DOHH2 (cell line): ENCODE measurements around the gene TYR.
"Not testable (repeated sequence)": the region's sequence is repeated elsewhere in the genome, so short reads cannot be mapped to it uniquely, and the experiment has no call there.

Experiments
- H3F3A ChIP-seq: fragments of 200-600 bp; sonication (generic), shearing (Covaris generic); 2 replicates; pipeline ENCODE4 v1.6.0; 2016; ENCODE audit warnings: antibody characterized with exemption, mild to moderate bottlenecking; ENCODE audit not compliant: control insufficient read depth, insufficient read depth
- H3K27ac ChIP-seq: fragments of 200-600 bp; sonication (generic); 2 replicates; pipeline ENCODE4 v1.5.1; 2014; ENCODE audit warnings: low read depth, mild to moderate bottlenecking, low read length, moderate library complexity
- H3K27me3 ChIP-seq: fragments of 200-600 bp; sonication (generic); 2 replicates; pipeline ENCODE4 v1.6.1; 2014; ENCODE audit warnings: mild to moderate bottlenecking, low read length, mixed read lengths; ENCODE audit not compliant: control insufficient read depth
- H3K36me3 ChIP-seq: fragments of 200-600 bp; sonication (generic); 2 replicates; pipeline ENCODE4 v1.6.1; 2014; ENCODE audit warnings: mild to moderate bottlenecking, low read length, moderate library complexity, mixed read lengths; ENCODE audit not compliant: control insufficient read depth
- H3K4me1 ChIP-seq: fragments of 200-600 bp; sonication (generic); 2 replicates; pipeline ENCODE4 v1.6.1; 2014; ENCODE audit warnings: mild to moderate bottlenecking, low read length, mixed read lengths; ENCODE audit not compliant: control insufficient read depth
- H3K4me2 ChIP-seq: fragments of 200-600 bp; sonication (generic); 2 replicates; pipeline ENCODE4 v1.6.0; 2014; ENCODE audit warnings: mild to moderate bottlenecking, low read length, moderate library complexity
- H3K4me3 ChIP-seq: fragments of 200-600 bp; sonication (generic); 2 replicates; pipeline ENCODE4 v1.5.1; 2014; ENCODE audit warnings: mild to moderate bottlenecking, low read length, mixed read lengths
- H3K79me2 ChIP-seq: fragments of 200-600 bp; sonication (generic); 2 replicates; pipeline ENCODE4 v1.6.1; 2014; ENCODE audit warnings: mild to moderate bottlenecking, low read length, mixed read lengths; ENCODE audit not compliant: control insufficient read depth
- H3K9me2 ChIP-seq: fragments of 200-600 bp; sonication (generic); replicated peaks from 2 replicates; pipeline ENCODE4 v1.6.1; 2014; ENCODE audit warnings: mild to moderate bottlenecking, low read length, mixed read lengths; ENCODE audit not compliant: control insufficient read depth
- H3K9me3 ChIP-seq: fragments of 200-600 bp; sonication (generic); 2 replicates; pipeline ENCODE4 v1.6.1; 2014; ENCODE audit warnings: antibody characterized with exemption, low read length, mixed read lengths; ENCODE audit not compliant: control insufficient read depth, insufficient read depth
- H4K20me1 ChIP-seq: fragments of 200-600 bp; sonication (generic); 2 replicates; pipeline ENCODE4 v1.6.0; 2014; ENCODE audit warnings: low read depth, mild to moderate bottlenecking, antibody characterized with exemption, low read length, moderate library complexity; ENCODE audit not compliant: control insufficient read depth, insufficient read depth
- CTCF ChIP-seq: fragments of 200-600 bp; sonication (generic); IDR thresholded peaks from one replicate; pipeline ENCODE4 v1.5.1; 2014; ENCODE audit warnings: antibody characterized with exemption, mild to moderate bottlenecking, low read depth, low read length; ENCODE audit not compliant: poor library complexity, severe bottlenecking
- EZH2phosphoT487 ChIP-seq: fragments of 200-600 bp; sonication (generic); IDR thresholded peaks from 2 replicates; pipeline ENCODE4 v1.6.1; 2017; ENCODE audit warnings: borderline replicate concordance, mild to moderate bottlenecking, antibody characterized with exemption, low read length, moderate library complexity, mixed read lengths

TYR gene

GRCh38 chr11:89293965-89294679 is 116.4 kb downstream of the TYR start:
- Histone ChIP-seq H4K20me1 (no peaks in the 10 kb centered on the region), H3K4me3 (no peak overlapping the region), H3K9me3 (no peaks in the 10 kb centered on the region), H3K4me1 (no peaks in the 10 kb centered on the region), H3K4me2 (no peak overlapping the region), H3K27me3 (no peaks in the 10 kb centered on the region), H3K79me2 (no peaks in the 10 kb centered on the region), H3K27ac (no peak overlapping the region), H3K36me3 (no peaks in the 10 kb centered on the region), H3F3A (no peaks in the 10 kb centered on the region), H3K9me2 (no peaks in the 10 kb centered on the region)
- TF ChIP-seq EZH2phosphoT487 (no peak), CTCF (no peak)

GRCh38 chr11:89295023-89295422 is 117.3 kb downstream of the TYR start:
- H3K27ac ChIP-seq, H3K4me2 ChIP-seq, H3K9me3 ChIP-seq, H3K4me3 ChIP-seq, H3K4me1 ChIP-seq, H4K20me1 ChIP-seq, H3K36me3 ChIP-seq, H3K27me3 ChIP-seq, H3K9me2 ChIP-seq, H3K79me2 ChIP-seq, H3F3A ChIP-seq: not testable (repeated sequence)

GRCh38 chr11:89303029-89303428 is 125.4 kb downstream of the TYR start:
- not testable (repeated sequence) for H3K36me3 ChIP-seq, H3K4me3 ChIP-seq, H3K79me2 ChIP-seq, H3K4me1 ChIP-seq, H4K20me1 ChIP-seq, H3K27me3 ChIP-seq, H3K27ac ChIP-seq, H3F3A ChIP-seq, H3K9me3 ChIP-seq, H3K9me2 ChIP-seq, H3K4me2 ChIP-seq

GRCh38 chr11:89308272-89308671 is 130.6 kb downstream of the TYR start:
- not testable (repeated sequence) for H3K9me3 ChIP-seq, H3K79me2 ChIP-seq, H3K36me3 ChIP-seq, H3K4me1 ChIP-seq, H3K9me2 ChIP-seq, H3F3A ChIP-seq, H4K20me1 ChIP-seq, H3K4me3 ChIP-seq, H3K27ac ChIP-seq, H3K27me3 ChIP-seq, H3K4me2 ChIP-seq

GRCh38 chr11:89309321-89309985 is 131.8 kb downstream of the TYR start:
- H3K4me1 ChIP-seq, H3K4me2 ChIP-seq, H3K79me2 ChIP-seq, H4K20me1 ChIP-seq, H3F3A ChIP-seq, H3K27me3 ChIP-seq, H3K9me2 ChIP-seq, H3K27ac ChIP-seq, H3K36me3 ChIP-seq, H3K9me3 ChIP-seq, H3K4me3 ChIP-seq: not testable (repeated sequence)

- not testable (repeated sequence) for H3K36me3 ChIP-seq, H3K27me3 ChIP-seq, H3K4me3 ChIP-seq, H3K4me1 ChIP-seq, H3K27ac ChIP-seq, H4K20me1 ChIP-seq, H3K79me2 ChIP-seq, H3K9me2 ChIP-seq, H3F3A ChIP-seq, H3K4me2 ChIP-seq, H3K9me3 ChIP-seq
Observed at GRCh38 chr11:89310607-89311006, 132.9 kb downstream of the TYR start.
